Colonic mucosa (tissue), 4 donors: ENCODE results near the gene PRKAR2B. TPM values are rescaled to one million over a fixed set of nuclear protein-coding genes. Genes with fewer than 3 reads are reported as not detected.
"Not testable (repeated sequence)": the region's sequence is repeated elsewhere in the genome, so short reads cannot be mapped to it uniquely, and the experiment has no call there.

Experiments used
- DNase-seq: peaks from one replicate; pipeline ENCODE4 v3.0.0-alpha.2; 2020
- H3K27ac ChIP-seq: fragments of 200-600 bp; one replicate; pipeline ENCODE4 v1.8.0; 2021
- H3K27me3 ChIP-seq: fragments of 200-600 bp; one replicate; pipeline ENCODE4 v1.8.0; 2021
- H3K36me3 ChIP-seq: fragments of 200-600 bp; one replicate; pipeline ENCODE4 v1.8.0; 2021
- H3K4me1 ChIP-seq: fragments of 200-600 bp; one replicate; pipeline ENCODE4 v1.8.0; 2021; ENCODE audit warnings: mild to moderate bottlenecking
- H3K4me3 ChIP-seq: fragments of 200-600 bp; one replicate; pipeline ENCODE4 v1.8.0; 2021
- H3K9ac ChIP-seq, 2 donors: one replicate each; pipeline ENCODE4 v1.7.0; 2013; ENCODE audit warnings: control low read depth in 2 of 2, low read depth in 2 of 2, low read length in 2 of 2
- H3K9me3 ChIP-seq: fragments of 200-600 bp; one replicate; pipeline ENCODE4 v1.8.0; 2021
- CTCF ChIP-seq: fragments of 200-600 bp; IDR thresholded peaks from one replicate; pipeline ENCODE4 v1.8.0; 2022; ENCODE audit warnings: antibody characterized with exemption, mild to moderate bottlenecking
- intact Hi-C: fragments of 100-400 bp; cut with DNase I; formaldehyde crosslinking; loops from one replicate; pipeline ENCODE4 v1.14.1; 2022
- total RNA-seq, 2 donors: library from RNA; stranded (reverse); fragmentation: NEBNext Ultra II Directional in 1 of 2; extraction: Animal tissue kit (Norgen Biotek cat#: 25700) in 1 of 2; gene quantifications; one replicate each; pipeline ENCODE4 v1.2.1, GENCODE V29; 2021
- donor health status: healthy.
- donor health status: DM: no; HTN: no; CAD: no.
- donor health status: DM: no; HTN: no; CAD: no.

Gene PRKAR2B
- total RNA-seq, 2 donors from 2014 or later, result 9.3 to 11.7 TPM

GRCh38 chr7:107128217-107128616, 83.7 kb downstream of the PRKAR2B start:
- Histone ChIP-seq H3K4me1 (no peaks in the 10 kb centered on the region), H3K36me3 (no peaks in the 10 kb centered on the region), H3K27ac (no peak overlapping the region), H3K27me3 (no peaks in the 10 kb centered on the region), H3K9me3 (no peaks in the 10 kb centered on the region), H3K4me3 (no peak overlapping the region), H3K9ac (no peak overlapping the region)
- intact Hi-C loops, result loop anchor here (1.0 kb wide), 1 partner anchor 13 kb away; no protein-coding TSS in a partner anchor
- no peak for TF ChIP-seq CTCF
- DNase-seq, result no peak

GRCh38 chr7:107128748-107129147, 84.2 kb downstream of the PRKAR2B start:
- Histone ChIP-seq H3K27me3 (no peaks in the 10 kb centered on the region), H3K4me1 (no peaks in the 10 kb centered on the region), H3K4me3 (no peak overlapping the region), H3K36me3 (no peaks in the 10 kb centered on the region), H3K27ac (no peak overlapping the region), H3K9ac (no peak overlapping the region), H3K9me3 (no peaks in the 10 kb centered on the region)
- intact Hi-C loops, result loop anchor here (1.0 kb wide), 1 partner anchor 13 kb away; no protein-coding TSS in a partner anchor
- no peak for DNase-seq
- no peak for TF ChIP-seq CTCF

GRCh38 chr7:107130487-107131220, 86.1 kb downstream of the PRKAR2B start:
- intact Hi-C loops, result no loop called here
- no peak for DNase-seq
- Histone ChIP-seq H3K4me1 (no peaks in the 10 kb centered on the region), H3K9me3 (no peaks in the 10 kb centered on the region), H3K36me3 (no peaks in the 10 kb centered on the region), H3K4me3 (no peak overlapping the region), H3K9ac (no peak overlapping the region), H3K27ac (no peak overlapping the region), H3K27me3 (no peaks in the 10 kb centered on the region)
- no peak for TF ChIP-seq CTCF

- Histone ChIP-seq H3K4me3 (no peak overlapping the region), H3K27me3 (no peaks in the 10 kb centered on the region), H3K4me1 (no peaks in the 10 kb centered on the region), H3K9me3 (no peaks in the 10 kb centered on the region), H3K36me3 (no peaks in the 10 kb centered on the region), H3K27ac (no peak overlapping the region), H3K9ac (no peak overlapping the region)
- DNase-seq, result no peak
- intact Hi-C loops, result no loop called here
- no peak for TF ChIP-seq CTCF
These were observed 88.9 kb downstream of the PRKAR2B start for GRCh38 chr7:107133396-107133795.

- intact Hi-C loops, result no loop called here
- no peak for DNase-seq
- Histone ChIP-seq H3K36me3 (no peaks in the 10 kb centered on the region), H3K9me3 (no peaks in the 10 kb centered on the region), H3K9ac (no peak overlapping the region), H3K4me3 (no peak overlapping the region), H3K27ac (no peak overlapping the region), H3K27me3 (no peaks in the 10 kb centered on the region), H3K4me1 (no peaks in the 10 kb centered on the region)
- no peak for TF ChIP-seq CTCF
These were observed 94.4 kb downstream of the PRKAR2B start for GRCh38 chr7:107138696-107139420.

- H3K4me3 ChIP-seq, H3K27me3 ChIP-seq, H3K27ac ChIP-seq, intact Hi-C loops, DNase-seq, H3K9ac ChIP-seq, H3K9me3 ChIP-seq, H3K36me3 ChIP-seq, H3K4me1 ChIP-seq: not testable (repeated sequence)
These were observed 99.4 kb downstream of the PRKAR2B start for GRCh38 chr7:107143875-107144274.
